Hypothalamus (tissue), 51 donors: Measurements from ENCODE around the gene AMH.
"Not testable (repeated sequence)": the region's sequence is repeated elsewhere in the genome, so short reads cannot be mapped to it uniquely, and the experiment has no call there.

Experiments
- DNase-seq, 51 donors: peaks; one replicate each; lab custom pipeline; 2025; lab: John Stamatoyannopoulos, UW

AMH gene

DNA sequence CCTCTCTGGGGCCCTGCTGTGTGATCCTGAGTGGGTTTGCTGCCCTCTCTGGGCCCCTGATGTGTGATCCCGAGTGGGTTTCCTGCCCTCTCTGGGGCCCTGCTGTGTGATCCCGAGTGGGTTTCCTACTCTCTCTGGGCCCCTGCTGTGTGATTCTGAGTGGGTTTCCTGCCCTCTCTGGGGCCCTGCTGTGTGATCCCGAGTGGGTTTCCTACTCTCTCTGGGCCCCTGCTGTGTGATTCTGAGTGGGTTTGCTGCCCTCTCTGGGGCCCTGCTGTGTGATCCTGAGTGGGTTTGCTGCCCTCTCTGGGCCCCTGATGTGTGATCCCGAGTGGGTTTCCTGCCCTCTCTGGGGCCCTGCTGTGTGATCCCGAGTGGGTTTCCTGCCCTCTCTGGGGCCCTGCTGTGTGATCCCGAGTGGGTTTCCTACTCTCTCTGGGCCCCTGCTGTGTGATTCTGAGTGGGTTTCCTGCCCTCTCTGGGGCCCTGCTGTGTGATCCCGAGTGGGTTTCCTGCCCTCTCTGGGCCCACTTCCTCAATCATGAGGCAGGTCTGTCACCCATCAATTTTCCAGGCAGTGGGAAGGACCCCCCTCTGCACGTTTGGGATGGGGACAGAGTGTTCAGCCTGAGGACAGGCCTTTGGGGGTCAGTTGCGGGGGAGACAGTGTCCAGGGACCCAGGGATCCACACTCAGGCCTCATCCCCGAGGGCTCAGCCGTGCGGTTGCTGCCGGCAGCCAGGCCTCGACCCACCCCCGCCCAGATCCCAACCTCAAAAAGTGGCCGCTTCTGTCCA is 32.3 kb downstream of the AMH start:
- DNase-seq = not testable (repeated sequence)

- peak in 33 of 51 donors; percentile 19 to 65 (median 34) for DNase-seq
Measured at GRCh38 chr19:2282062-2282861, 33.1 kb downstream of the AMH start, which contains the start of gene PEAK3. Gene PEAK3 (minus strand): TSS chr19:2282175. CDS start chr19:2280931, 1,244 bp downstream.

DNA sequence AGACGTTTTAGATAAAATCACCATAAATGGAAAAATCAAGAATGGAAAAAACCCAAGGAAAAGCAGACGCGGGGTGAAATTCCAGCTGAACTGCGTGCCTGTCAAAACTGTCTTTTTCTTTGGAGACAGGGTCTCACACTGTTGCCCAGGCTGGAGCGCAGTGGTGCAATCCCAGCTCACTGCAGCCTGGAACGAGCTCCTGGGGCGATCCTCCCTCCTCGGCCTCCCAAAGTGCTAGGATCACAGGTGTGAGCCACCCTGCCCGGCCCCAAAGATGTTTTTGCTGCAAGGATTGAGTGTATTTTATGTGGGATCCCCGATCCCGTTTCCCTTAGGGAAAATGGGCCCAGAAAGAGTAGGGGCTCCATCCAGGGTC is 33.7 kb downstream of the AMH start:
- no peak for DNase-seq

DNA sequence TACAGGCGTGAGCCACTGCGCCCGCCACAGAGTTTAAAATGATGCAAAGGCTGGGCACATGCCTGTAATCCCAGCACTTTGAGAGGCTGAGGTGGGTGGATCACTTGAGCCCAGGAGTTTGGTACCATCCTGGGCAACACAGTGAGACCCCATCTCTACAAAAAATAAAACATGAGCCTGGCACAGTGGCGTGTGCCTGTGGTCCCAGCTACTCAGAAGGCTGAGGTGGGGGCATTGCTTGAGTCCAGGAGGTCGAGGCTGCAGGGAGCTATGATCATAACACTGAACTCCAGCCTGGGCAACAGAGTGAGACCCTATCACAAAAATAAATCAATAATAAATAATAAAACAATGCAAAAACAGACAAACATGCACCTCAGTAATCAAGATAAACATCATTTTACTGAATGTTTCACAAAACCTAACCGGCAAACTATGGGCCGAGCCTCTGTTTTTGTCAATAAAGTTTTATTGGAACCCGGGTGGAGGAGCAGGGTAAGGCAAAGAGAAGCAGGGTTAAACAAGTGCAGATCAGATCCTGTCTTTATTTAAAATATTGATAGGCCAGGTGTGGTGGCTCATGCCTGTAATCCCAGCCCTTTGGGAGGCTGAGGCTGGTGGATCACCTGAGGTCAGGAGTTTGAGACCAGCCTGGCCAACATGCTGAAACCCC is 34.8 kb downstream of the AMH start:
- no peak for DNase-seq

DNA sequence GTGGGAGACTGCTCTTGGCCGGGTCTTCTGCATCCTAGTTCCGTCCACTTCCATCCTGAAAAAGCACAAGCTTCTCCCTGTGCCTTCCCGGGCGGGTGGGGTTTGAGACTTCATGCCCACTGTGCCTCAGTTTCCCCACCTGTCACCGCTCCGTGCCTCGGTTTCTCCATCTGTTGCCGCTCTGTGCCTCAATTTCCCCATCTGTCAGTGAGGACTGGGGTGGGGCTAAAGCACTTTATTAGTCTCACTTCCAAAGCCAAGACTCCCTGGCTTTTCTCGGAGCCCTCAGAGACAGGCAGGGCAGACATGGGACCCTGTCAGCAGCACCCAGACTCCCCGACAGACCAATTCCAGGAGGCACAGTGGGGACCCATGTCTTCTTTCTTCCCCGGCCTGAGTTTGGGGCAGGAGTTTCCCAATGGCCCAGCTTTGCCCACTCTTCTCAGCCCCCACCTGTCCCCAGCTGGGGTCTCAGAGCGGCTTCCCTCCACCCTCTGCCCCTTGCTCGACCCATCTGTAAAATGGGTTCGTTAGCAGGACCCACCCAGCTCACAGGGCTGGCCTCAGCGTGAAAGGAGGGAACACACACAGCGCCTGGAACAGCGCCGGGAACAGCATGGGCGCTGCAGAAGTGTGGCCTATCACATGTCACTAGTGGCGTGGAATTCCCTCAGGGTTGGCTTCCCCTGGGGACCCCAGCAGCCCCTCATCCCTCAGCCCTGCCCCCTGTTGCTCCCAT is 37.4 kb downstream of the AMH start:
- DNase-seq = no peak

- no peak for DNase-seq
Measured at GRCh38 chr19:2287585-2288337, 38.6 kb downstream of the AMH start.

- no peak for DNase-seq
Measured at GRCh38 chr19:2288338-2288817, 39.3 kb downstream of the AMH start.

DNA sequence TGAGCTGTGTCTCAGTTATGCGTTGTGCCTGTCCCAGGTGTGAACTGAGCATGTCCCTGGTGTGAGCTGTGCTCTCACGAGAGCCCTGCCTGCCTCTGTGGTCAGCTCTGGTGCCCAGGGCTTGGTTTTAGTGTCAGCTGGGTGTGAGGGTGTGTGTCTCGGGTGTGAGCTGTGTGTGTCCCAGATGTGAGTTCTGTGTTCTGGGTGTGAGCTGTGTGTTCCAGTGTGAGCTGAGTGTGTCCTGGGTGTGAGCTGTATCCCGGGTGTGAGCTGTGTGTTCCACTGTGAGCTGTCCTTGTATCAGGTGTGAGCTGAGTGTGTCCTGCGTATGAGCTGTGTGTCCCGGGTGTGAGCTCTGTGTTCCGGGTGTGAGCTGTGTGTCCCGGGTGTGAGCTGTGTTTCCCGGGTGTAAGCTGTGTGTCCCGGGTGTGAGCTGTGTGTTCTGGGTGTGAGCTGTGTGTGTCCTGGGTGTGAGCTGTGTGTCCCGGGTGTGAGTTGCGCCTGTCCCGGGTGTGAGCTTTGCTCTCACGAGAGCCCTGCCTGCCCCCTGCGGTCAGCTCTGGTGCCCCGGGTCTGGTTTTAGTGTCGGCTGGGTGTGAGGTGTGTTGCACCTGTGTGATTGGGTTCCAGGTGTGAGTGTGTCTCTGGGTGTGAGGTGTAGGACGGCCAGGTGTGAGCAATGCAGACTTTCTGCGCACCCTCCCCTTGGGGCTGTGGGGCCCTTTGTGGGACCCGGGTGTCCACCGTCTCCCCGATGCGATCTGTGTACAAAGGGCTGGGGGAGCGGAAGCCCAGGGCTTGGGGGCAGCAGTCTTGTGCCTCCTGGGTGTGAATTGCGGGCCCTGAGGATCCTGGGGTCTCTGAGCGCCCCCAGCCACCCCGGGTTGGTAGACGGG is 39.9 kb downstream of the AMH start:
- DNase-seq = no peak

DNA sequence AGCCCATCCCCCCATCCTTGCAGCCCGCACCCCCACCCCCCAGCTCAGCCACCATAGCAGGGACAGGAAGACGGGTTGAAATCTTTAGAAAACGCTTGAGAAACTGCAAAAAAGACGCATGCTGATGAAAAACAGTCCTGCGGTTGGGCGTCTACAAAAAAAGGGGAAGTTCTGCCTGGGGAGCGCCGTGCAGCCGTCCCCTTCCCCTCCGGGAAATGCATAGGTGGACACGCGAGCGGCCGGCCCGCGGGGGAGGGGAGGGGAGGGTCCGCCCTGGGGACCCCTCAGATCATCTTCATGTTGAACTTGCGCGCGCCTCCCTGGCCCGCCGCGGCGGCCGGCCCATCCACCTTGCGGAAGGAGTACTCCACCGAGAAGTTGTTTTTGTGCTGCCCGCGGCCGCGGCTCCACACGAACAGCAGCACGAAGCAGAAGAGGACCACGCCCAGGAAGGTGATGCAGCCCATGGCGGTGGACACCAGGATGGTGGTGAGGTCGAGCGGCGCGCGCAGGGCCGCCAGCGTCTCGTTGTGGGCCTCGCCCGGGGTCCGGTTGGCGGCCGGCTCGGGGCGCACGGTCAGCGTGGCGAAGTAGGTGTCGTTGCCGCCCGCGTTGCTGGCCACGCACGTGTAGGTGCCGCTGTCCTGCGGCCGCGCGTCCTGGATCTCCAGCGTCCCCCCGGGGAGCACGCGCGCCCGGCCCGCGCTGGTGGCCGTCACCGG is 40.8 kb downstream of the AMH start:
- DNase-seq = peak in 2 of 51 donors; percentile 23 to 27

- DNase-seq = no peak
Measured at GRCh38 chr19:2290441-2291184, 41.5 kb downstream of the AMH start.

DNA sequence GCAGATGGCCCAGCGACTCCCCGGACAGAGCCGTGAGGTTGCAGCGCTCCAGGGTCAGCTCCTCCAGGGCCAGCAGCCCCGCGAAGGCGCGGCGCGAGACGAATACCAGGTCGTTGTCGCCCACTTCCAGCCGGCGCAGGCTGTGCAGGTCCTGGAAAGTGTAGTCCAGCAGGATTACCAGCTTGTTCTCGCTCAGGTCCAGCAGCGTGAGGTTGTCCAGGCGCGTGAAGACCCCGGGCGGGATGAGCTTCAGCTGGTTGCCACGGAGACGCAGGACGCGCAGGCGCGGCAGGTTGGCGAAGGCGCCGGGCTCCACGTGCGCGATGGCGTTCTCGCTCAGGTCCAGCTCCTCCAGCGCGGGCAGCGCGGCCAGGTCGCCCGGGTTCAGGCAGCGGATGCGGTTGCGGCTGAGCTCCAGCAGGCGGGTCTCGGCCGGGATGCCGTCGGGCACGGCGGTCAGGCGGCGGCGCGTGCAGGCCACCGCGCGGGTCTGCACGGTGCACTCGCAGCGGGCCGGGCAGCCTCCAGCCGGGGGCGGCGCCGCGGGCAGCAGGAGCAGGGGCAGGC is 42.1 kb downstream of the AMH start:
- DNase-seq = peak in 11 of 51 donors; percentile 7 to 43 (median 27)

GRCh38 chr19:2294687-2295335 is 45.7 kb downstream of the AMH start:
- peak in 34 of 51 donors; percentile 14 to 72 (median 56) for DNase-seq

DNA sequence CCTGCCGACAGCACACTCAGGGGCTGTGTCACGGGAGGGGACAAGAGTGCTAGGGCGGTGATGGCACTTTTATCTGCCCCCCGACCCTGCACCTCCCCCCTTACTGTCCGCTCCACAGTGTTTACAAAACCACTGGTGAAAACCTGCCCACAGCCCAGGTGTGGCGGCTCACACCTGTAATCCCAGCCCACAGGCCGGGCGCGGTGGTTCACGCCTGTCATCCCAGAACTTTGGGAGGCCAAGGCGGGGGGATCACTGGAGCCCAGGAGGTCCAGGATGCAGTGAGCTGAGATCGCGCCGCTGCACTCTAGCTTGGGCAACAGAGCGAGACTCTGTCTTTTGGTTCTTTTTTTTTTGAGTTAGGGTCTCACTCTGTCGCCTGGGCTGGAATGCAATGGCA is 47.0 kb downstream of the AMH start:
- no peak for DNase-seq

- DNase-seq = no peak
Measured at GRCh38 chr19:2300533-2300932, 51.4 kb downstream of the AMH start.
